H1 (cell line): ENCODE measurements around the gene UBE3A. TPM values are rescaled to one million over a fixed set of nuclear protein-coding genes. Genes with fewer than 3 reads are reported as not detected.

Experiments
- BACH1 ChIP-seq: IDR thresholded peaks from 2 replicates; pipeline ENCODE4 v1.6.1; 2012; ENCODE audit warnings: low read length, improper control_type of control experiment
- BRCA1 ChIP-seq: IDR thresholded peaks from 2 replicates; pipeline ENCODE4 v1.6.1; 2012; ENCODE audit warnings: low read depth, low read length, improper control_type of control experiment
- CHD2 ChIP-seq: IDR thresholded peaks from 2 replicates; pipeline ENCODE4 v1.6.1; 2012; ENCODE audit warnings: low read length, improper control_type of control experiment
- FOSL1 ChIP-seq: IDR thresholded peaks from 2 replicates; pipeline ENCODE4 v1.6.1; 2011; ENCODE audit warnings: mild to moderate bottlenecking, low read depth, low read length, moderate library complexity; ENCODE audit not compliant: insufficient read depth
- GABPA ChIP-seq: IDR thresholded peaks from 2 replicates; pipeline ENCODE4 v1.6.1; 2011; ENCODE audit warnings: mild to moderate bottlenecking, low read length, moderate library complexity, borderline replicate concordance; ENCODE audit not compliant: insufficient read depth
- HDAC6 ChIP-seq: IDR thresholded peaks from one replicate; pipeline ENCODE4 v1.7.1; 2012; ENCODE audit warnings: low read depth, mild to moderate bottlenecking, inconsistent platforms, low read length, moderate library complexity
- POLR2A ChIP-seq, 2 experiments: IDR thresholded peaks; 1 replicate in 1 of 2; 2 replicates in 1 of 2; pipeline ENCODE4 v1.6.1; 2011; ENCODE audit warnings: low read depth in 2 of 2, low read length in 2 of 2, mild to moderate bottlenecking in 2 of 2; ENCODE audit errors: control extremely low read depth in 1 of 2
- SAP30 ChIP-seq: fragments of 300-600 bp; sonication (generic); IDR thresholded peaks from 2 replicates; pipeline ENCODE4 v1.7.1; 2012; ENCODE audit warnings: low read length, moderate library complexity, mild to moderate bottlenecking, inconsistent platforms; ENCODE audit not compliant: insufficient read depth, insufficient replicate concordance
- SP4 ChIP-seq: IDR thresholded peaks from 2 replicates; pipeline ENCODE4 v1.6.1; 2012; ENCODE audit warnings: low read length, inconsistent platforms
- TAF1 ChIP-seq: IDR thresholded peaks from 2 replicates; pipeline ENCODE4 v1.6.1; 2011; ENCODE audit warnings: mild to moderate bottlenecking, low read depth, low read length
- TEAD4 ChIP-seq: IDR thresholded peaks from 2 replicates; pipeline ENCODE4 v1.6.1; 2012; ENCODE audit warnings: low read depth, low read length, inconsistent platforms, mixed read lengths
- ZNF274 ChIP-seq: IDR thresholded peaks from 2 replicates; pipeline ENCODE4 v1.7.0; 2012; ENCODE audit warnings: low read length, borderline replicate concordance; ENCODE audit errors: extremely low read depth
- polyA plus RNA-seq, 7 experiments: library from polyadenylated mRNA; depleted of rRNA in 3 of 7; stranded (reverse) in 5 of 7; unstranded in 2 of 7; fragments of >200 nt in 5 of 7; fragments of 200-250 nt in 2 of 7; gene quantifications; 1 replicate in 5 of 7; 2 replicates in 1 of 7; 4 replicates in 1 of 7; pipeline versions ENCODE4 v1.2.1 to v1.2.3, GENCODE V29; 2011 to 2013; ENCODE audit warnings: missing spikeins in 2 of 7, mixed read lengths in 2 of 7
- total RNA-seq: library from RNA; stranded (reverse); fragmentation: NEBNext Ultra II Directional; extraction: Animal tissue kit (Norgen Biotek cat#: 25700); gene quantifications from 2 replicates; pipeline ENCODE4 v1.2.1, GENCODE V29; 2021
- TF ChIP-seq, protein P1 (sequence below): fragments of 300-600 bp; sonication (generic); IDR thresholded peaks from 2 replicates; pipeline ENCODE4 v1.7.1; 2012; ENCODE audit warnings: low read length, moderate library complexity, mild to moderate bottlenecking, inconsistent platforms; ENCODE audit not compliant: insufficient replicate concordance

UBE3A gene
- total and polyA plus RNA-seq, 2 of the 8 experiments (the other 6 are each of a cell fraction or from before 2014, with no cell fraction given) = 13.8 to 110 TPM

DNA sequence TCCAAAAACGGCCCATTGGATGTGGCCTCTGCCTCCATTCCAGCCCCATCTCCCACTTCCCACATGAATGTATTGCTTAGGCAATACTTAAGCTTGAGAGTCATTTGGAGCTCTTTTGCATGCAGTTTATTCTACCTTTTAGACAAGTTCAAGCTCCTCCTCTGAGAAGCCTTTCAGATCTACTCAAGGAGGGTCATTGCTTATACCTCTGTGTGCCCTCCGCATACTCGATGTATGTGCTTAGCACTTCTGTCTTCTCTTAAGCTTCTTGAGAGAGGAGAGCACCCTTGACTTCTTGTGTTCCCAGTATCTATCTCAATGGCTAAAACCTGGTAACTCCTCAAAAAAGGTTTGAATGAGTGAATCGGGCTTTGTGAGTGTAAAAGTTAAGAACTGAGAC is 6.6 kb upstream of the UBE3A start (continued):
- TF ChIP-seq, protein P1, sequence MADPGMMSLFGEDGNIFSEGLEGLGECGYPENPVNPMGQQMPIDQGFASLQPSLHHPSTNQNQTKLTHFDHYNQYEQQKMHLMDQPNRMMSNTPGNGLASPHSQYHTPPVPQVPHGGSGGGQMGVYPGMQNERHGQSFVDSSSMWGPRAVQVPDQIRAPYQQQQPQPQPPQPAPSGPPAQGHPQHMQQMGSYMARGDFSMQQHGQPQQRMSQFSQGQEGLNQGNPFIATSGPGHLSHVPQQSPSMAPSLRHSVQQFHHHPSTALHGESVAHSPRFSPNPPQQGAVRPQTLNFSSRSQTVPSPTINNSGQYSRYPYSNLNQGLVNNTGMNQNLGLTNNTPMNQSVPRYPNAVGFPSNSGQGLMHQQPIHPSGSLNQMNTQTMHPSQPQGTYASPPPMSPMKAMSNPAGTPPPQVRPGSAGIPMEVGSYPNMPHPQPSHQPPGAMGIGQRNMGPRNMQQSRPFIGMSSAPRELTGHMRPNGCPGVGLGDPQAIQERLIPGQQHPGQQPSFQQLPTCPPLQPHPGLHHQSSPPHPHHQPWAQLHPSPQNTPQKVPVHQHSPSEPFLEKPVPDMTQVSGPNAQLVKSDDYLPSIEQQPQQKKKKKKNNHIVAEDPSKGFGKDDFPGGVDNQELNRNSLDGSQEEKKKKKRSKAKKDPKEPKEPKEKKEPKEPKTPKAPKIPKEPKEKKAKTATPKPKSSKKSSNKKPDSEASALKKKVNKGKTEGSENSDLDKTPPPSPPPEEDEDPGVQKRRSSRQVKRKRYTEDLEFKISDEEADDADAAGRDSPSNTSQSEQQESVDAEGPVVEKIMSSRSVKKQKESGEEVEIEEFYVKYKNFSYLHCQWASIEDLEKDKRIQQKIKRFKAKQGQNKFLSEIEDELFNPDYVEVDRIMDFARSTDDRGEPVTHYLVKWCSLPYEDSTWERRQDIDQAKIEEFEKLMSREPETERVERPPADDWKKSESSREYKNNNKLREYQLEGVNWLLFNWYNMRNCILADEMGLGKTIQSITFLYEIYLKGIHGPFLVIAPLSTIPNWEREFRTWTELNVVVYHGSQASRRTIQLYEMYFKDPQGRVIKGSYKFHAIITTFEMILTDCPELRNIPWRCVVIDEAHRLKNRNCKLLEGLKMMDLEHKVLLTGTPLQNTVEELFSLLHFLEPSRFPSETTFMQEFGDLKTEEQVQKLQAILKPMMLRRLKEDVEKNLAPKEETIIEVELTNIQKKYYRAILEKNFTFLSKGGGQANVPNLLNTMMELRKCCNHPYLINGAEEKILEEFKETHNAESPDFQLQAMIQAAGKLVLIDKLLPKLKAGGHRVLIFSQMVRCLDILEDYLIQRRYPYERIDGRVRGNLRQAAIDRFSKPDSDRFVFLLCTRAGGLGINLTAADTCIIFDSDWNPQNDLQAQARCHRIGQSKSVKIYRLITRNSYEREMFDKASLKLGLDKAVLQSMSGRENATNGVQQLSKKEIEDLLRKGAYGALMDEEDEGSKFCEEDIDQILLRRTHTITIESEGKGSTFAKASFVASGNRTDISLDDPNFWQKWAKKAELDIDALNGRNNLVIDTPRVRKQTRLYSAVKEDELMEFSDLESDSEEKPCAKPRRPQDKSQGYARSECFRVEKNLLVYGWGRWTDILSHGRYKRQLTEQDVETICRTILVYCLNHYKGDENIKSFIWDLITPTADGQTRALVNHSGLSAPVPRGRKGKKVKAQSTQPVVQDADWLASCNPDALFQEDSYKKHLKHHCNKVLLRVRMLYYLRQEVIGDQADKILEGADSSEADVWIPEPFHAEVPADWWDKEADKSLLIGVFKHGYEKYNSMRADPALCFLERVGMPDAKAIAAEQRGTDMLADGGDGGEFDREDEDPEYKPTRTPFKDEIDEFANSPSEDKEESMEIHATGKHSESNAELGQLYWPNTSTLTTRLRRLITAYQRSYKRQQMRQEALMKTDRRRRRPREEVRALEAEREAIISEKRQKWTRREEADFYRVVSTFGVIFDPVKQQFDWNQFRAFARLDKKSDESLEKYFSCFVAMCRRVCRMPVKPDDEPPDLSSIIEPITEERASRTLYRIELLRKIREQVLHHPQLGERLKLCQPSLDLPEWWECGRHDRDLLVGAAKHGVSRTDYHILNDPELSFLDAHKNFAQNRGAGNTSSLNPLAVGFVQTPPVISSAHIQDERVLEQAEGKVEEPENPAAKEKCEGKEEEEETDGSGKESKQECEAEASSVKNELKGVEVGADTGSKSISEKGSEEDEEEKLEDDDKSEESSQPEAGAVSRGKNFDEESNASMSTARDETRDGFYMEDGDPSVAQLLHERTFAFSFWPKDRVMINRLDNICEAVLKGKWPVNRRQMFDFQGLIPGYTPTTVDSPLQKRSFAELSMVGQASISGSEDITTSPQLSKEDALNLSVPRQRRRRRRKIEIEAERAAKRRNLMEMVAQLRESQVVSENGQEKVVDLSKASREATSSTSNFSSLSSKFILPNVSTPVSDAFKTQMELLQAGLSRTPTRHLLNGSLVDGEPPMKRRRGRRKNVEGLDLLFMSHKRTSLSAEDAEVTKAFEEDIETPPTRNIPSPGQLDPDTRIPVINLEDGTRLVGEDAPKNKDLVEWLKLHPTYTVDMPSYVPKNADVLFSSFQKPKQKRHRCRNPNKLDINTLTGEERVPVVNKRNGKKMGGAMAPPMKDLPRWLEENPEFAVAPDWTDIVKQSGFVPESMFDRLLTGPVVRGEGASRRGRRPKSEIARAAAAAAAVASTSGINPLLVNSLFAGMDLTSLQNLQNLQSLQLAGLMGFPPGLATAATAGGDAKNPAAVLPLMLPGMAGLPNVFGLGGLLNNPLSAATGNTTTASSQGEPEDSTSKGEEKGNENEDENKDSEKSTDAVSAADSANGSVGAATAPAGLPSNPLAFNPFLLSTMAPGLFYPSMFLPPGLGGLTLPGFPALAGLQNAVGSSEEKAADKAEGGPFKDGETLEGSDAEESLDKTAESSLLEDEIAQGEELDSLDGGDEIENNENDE = no peak
- TF ChIP-seq SAP30 = no peak
- no peak for TF ChIP-seq SP4
- no peak for TF ChIP-seq FOSL1
- TF ChIP-seq POLR2A (IDR thresholded peaks at IDR 0.05; ENCODE audit: control extremely low read depth in 1 of 2, low read depth in 2 of 2, low read length in 2 of 2) = no peak
- no peak for TF ChIP-seq BACH1
- TF ChIP-seq BRCA1 = no peak
- no peak for TF ChIP-seq HDAC6
- TF ChIP-seq ZNF274 = no peak
- no peak for TF ChIP-seq TEAD4
- TF ChIP-seq TAF1 = no peak
- TF ChIP-seq CHD2 = no peak
- TF ChIP-seq GABPA = no peak
